ENCODE measurements around the gene ABCA10. TPM values are rescaled to one million over a fixed set of nuclear protein-coding genes. Genes with fewer than 3 reads are reported as not detected.

Gene ABCA10
- total RNA-seq, 1 experiment from 2014 or later: 0.34 TPM

- H2AFZ ChIP-seq (ENCODE audit: low read depth, low read length, poor library complexity, severe bottlenecking): no peak overlapping the region
- no peaks in the 10 kb centered on the region for H4K20me1 ChIP-seq (ENCODE audit: insufficient read depth)
- H3K36me3 ChIP-seq (ENCODE audit: control insufficient read depth in 1 of 2, insufficient read depth in 2 of 2, low read length in 2 of 2): no peaks in the 10 kb centered on the region
- no peaks in the 10 kb centered on the region for H3K27me3 ChIP-seq (ENCODE audit: insufficient read depth, low read length)
- no peak overlapping the region for H3K9ac ChIP-seq (ENCODE audit: low read length)
- TF ChIP-seq JUND (IDR thresholded peaks at IDR 0.05) (no peak), ZFX (IDR thresholded peaks at IDR 0.05) (no peak), FOSL1 (IDR thresholded peaks at IDR 0.05; ENCODE audit: low read depth) (no peak), CTCF (IDR thresholded peaks at IDR 0.05 in 2 of 3, conservative IDR thresholded peaks at IDR 0.05 in 1 of 3; ENCODE audit: borderline replicate concordance in 1 of 3, insufficient read depth in 1 of 3, low read depth in 2 of 3, low read length in 2 of 3) (no peak), YY1 (IDR thresholded peaks at IDR 0.05; ENCODE audit: extremely low read depth, insufficient replicate concordance, low read depth, low read length) (no peak), EGR1 (IDR thresholded peaks at IDR 0.05; ENCODE audit: low read depth) (no peak), TCF7L2 (IDR thresholded peaks at IDR 0.05; ENCODE audit: borderline replicate concordance, extremely low read depth, insufficient read depth, insufficient read length) (no peak), ATF3 (IDR thresholded peaks at IDR 0.05) (no peak), SP1 (IDR thresholded peaks at IDR 0.05; ENCODE audit: low read depth) (no peak), SRF (IDR thresholded peaks at IDR 0.05; ENCODE audit: low read depth) (no peak), ELF1 (IDR thresholded peaks at IDR 0.05; ENCODE audit: borderline replicate concordance, low read depth) (no peak), RAD21 (IDR thresholded peaks at IDR 0.05; ENCODE audit: low read depth) (no peak)
- no TSS peak for BruUV-seq (replicated peaks)
- ChIA-PET CTCF (interaction anchor here (0.7 to 2.1 kb wide), 4 partner anchors 9 to 482 kb away, joined by 3 to 6 read pairs (median 4); no protein-coding TSS in a partner anchor), POLR2A (no interaction called here), RAD21 (ENCODE audit: low non-redundant PET in 1 of 2, low total read pairs in 2 of 2, uncharacterized antibody in 2 of 2, unreplicated experiment in 2 of 2) (no interaction called here)
- no peaks in the 10 kb centered on the region for H3K9me3 ChIP-seq (ENCODE audit: control insufficient read depth in 1 of 2, insufficient read depth in 1 of 2, low read depth in 1 of 2, low read length in 2 of 2)
- no peaks in the 10 kb centered on the region for H3K9me2 ChIP-seq (ENCODE audit: insufficient read depth)
- no peaks in the 10 kb centered on the region for H3K79me2 ChIP-seq (ENCODE audit: insufficient read depth, low read length)
- H3K27ac ChIP-seq (ENCODE audit: low read depth, low read length): no peak overlapping the region
- DNase-seq (ENCODE audit: low read depth, low spot score) (no peak), ATAC-seq (no peak; the same call in 1 of the 2 replicates)
- no peak overlapping the region for H3K4me2 ChIP-seq (ENCODE audit: low read length)
- no peaks in the 10 kb centered on the region for H3K4me1 ChIP-seq (ENCODE audit: control insufficient read depth in 1 of 2, insufficient read depth in 2 of 2, low read length in 2 of 2)
- H3K4me3 ChIP-seq (replicated peaks in 1 of 2; ENCODE audit: low read depth in 1 of 2, low read length in 2 of 2): no peak overlapping the region
- intact Hi-C loops (cut with micrococcal nuclease): no loop called here
Measured at GRCh38 chr17:69254187-69254586, 25.6 kb upstream of the ABCA10 start.
